ENCODE measurements around the gene RPAIN. TPM values are rescaled to one million over a fixed set of nuclear protein-coding genes. Genes with fewer than 3 reads are reported as not detected.

RPAIN gene
- total and polyA plus RNA-seq, 9 donors: 26.5 to 46.7 (median 34.1) TPM

- Histone ChIP-seq H3K27ac (no peak overlapping the region), H3K4me1 (ENCODE audit: insufficient read depth) (peaks cover 2% of the 10 kb centered on the region), H3K9me3 (no peaks in the 10 kb centered on the region), H3K27me3 (no peaks in the 10 kb centered on the region), H3K36me3 (no peaks in the 10 kb centered on the region), H3K4me3 (no peak overlapping the region)
- intact Hi-C loops (cut with DNase I): no loop called here
- DNase-seq: no peak
- WGBS, 3 donors: 95 to 98% (median 96%) methylated on average over 6 of the region's 6 CpGs
- no peak for TF ChIP-seq CTCF (IDR thresholded peaks at IDR 0.05)
These were observed 23.7 kb downstream of the RPAIN start for GRCh38 chr17:5443728-5444127.

GRCh38 chr17:5444209-5444608, 24.2 kb downstream of the RPAIN start:
- no peak overlapping the region for H3K27ac ChIP-seq
- no peak for TF ChIP-seq EP300 (IDR thresholded peaks at IDR 0.05)
- TF ChIP-seq POLR2A (IDR thresholded peaks at IDR 0.05): no peak
- no peak for TF ChIP-seq CTCF (IDR thresholded peaks at IDR 0.05)

DNA sequence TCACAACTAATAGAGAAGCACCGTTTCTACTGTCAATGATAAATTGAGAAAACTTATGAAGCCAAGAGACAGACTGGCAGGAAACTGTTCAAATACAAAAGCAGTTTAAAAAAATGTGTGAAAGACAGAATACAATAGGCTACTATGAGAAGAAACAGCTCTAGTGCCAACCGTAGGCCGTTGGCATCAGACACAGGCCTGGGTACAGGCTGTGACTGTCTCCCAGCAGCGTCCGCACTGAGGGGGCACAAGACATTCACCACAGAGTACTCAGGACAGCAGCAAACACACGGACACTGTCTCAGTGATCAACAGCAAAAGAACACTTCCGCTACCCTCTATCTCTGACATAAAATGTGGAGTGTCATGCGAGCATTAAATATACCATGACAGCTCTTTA, 26.8 kb downstream of the RPAIN start:
- Histone ChIP-seq H3K36me3 (no peaks in the 10 kb centered on the region), H3K27me3 (no peaks in the 10 kb centered on the region), H3K27ac (no peak overlapping the region), H3K9me3 (no peaks in the 10 kb centered on the region), H3K4me1 (ENCODE audit: insufficient read depth) (no peaks in the 10 kb centered on the region), H3K4me3 (no peak overlapping the region)
- DNase-seq: no peak
- intact Hi-C loops (cut with DNase I): no loop called here
- TF ChIP-seq CTCF (IDR thresholded peaks at IDR 0.05) (no peak), POLR2A (IDR thresholded peaks at IDR 0.05) (no peak), EP300 (IDR thresholded peaks at IDR 0.05) (no peak)
- 84 to 89% (median 88%) methylated on average over 8 of the region's 8 CpGs for WGBS, 3 donors

More at GRCh38 chr17:5444209-5444608, 24.2 kb downstream of the RPAIN start:
- Histone ChIP-seq H3K9me3 (no peaks in the 10 kb centered on the region), H3K4me3 (no peak overlapping the region), H3K27me3 (no peaks in the 10 kb centered on the region), H3K36me3 (no peaks in the 10 kb centered on the region), H3K4me1 (ENCODE audit: insufficient read depth) (peaks cover 2% of the 10 kb centered on the region)
- intact Hi-C loops (cut with DNase I): no loop called here
- 91 to 93% (median 91%) methylated on average over 22 of the region's 22 CpGs for WGBS, 3 donors
- no peak for DNase-seq

- no peaks in the 10 kb centered on the region for H3K4me1 ChIP-seq (ENCODE audit: insufficient read depth)
- H3K9me3 ChIP-seq: no peaks in the 10 kb centered on the region
- no peaks in the 10 kb centered on the region for H3K36me3 ChIP-seq
- H3K4me3 ChIP-seq: no peak overlapping the region
- H3K27ac ChIP-seq: no peak overlapping the region
- intact Hi-C loops (cut with DNase I): no loop called here
- WGBS, 3 donors: 86 to 89% (median 88%) methylated on average over 10 of the region's 10 CpGs
- DNase-seq: no peak
- TF ChIP-seq POLR2A (IDR thresholded peaks at IDR 0.05) (no peak), EP300 (IDR thresholded peaks at IDR 0.05) (no peak), CTCF (IDR thresholded peaks at IDR 0.05) (no peak)
- no peaks in the 10 kb centered on the region for H3K27me3 ChIP-seq
These were observed 44.9 kb downstream of the RPAIN start for GRCh38 chr17:5464717-5465507.

Measured in ovary (tissue), 9 donors.